HCT116 (cell line): Measurements from ENCODE around the gene MME. TPM values are rescaled to one million over a fixed set of nuclear protein-coding genes. Genes with fewer than 3 reads are reported as not detected.

ENCODE experiments used
- ATAC-seq: fragments of 200-7000 bp; cut with Tn5 transposase; 2 replicates; pipeline ENCODE4 v1.9.1; 2020; ENCODE audit warnings: mild to moderate bottlenecking, moderate library complexity
- BruUV-seq: library from RNA; stranded (reverse); fragments of 400-500 nt; replicated peaks from 2 replicates; lab custom pipeline; 2021; lab: Mats Ljungman, UMichigan
- CTCF ChIA-PET: fragments of 300-600 bp; sonication (Branson Sonifier 250); formaldehyde crosslinking; loops from one replicate; lab custom pipeline; 2021; ENCODE audit warnings: antibody characterized with exemption; lab: Charles Lee
- POLR2A ChIA-PET: fragments of 300-600, 350-600 bp; sonication (Branson Sonifier 250); formaldehyde crosslinking; loops from one replicate; lab custom pipeline; 2021; ENCODE audit warnings: antibody characterized with exemption; lab: Charles Lee
- RAD21 ChIA-PET, 2 experiments: fragments of 300-600 bp; sonication (Branson Sonifier 250); formaldehyde crosslinking; loops; one replicate each; lab custom pipeline; 2023; ENCODE audit warnings: low total read pairs in 2 of 2; ENCODE audit not compliant: uncharacterized antibody in 2 of 2, unreplicated experiment in 2 of 2, low non-redundant PET in 1 of 2; lab: Charles Lee
- DNase-seq: peaks from one replicate; pipeline ENCODE4 v3.0.0-alpha.2; 2010; ENCODE audit warnings: low read depth, low spot score
- H2AFZ ChIP-seq: fragments of 200-600 bp; shearing (Covaris generic), sonication (generic); 2 replicates; pipeline ENCODE4 v1.6.1; 2017; ENCODE audit warnings: low read depth, mixed run types, mixed read lengths, antibody characterized with exemption, low read length; ENCODE audit not compliant: poor library complexity, severe bottlenecking
- H3K27ac ChIP-seq: 2 replicates; pipeline ENCODE4 v1.5.1; 2012; ENCODE audit warnings: low read depth, low read length
- H3K27me3 ChIP-seq: fragments of 200-600 bp; sonication (generic); 2 replicates; pipeline ENCODE4 v1.6.1; 2016; ENCODE audit warnings: mixed run types, low read length, mixed read lengths; ENCODE audit not compliant: insufficient read depth
- H3K36me3 ChIP-seq, 2 experiments: fragments of 200-500 bp in 1 of 2; fragments of 200-600 bp in 1 of 2; sonication (Bioruptor generic) in 1 of 2; sonication (generic) in 1 of 2; 2 replicates each; pipeline versions ENCODE4 v1.5.1 to v1.6.1; 2014 to 2016; ENCODE audit warnings: low read length in 2 of 2, inconsistent platforms in 1 of 2, mixed read lengths in 1 of 2, mixed run types in 1 of 2; ENCODE audit not compliant: insufficient read depth in 2 of 2, control insufficient read depth in 1 of 2
- H3K4me1 ChIP-seq, 2 experiments: fragments of 200-600 bp in 1 of 2; sonication (generic) in 1 of 2; 2 replicates each; pipeline versions ENCODE4 v1.5.1 to v1.6.1; 2012 to 2017; ENCODE audit warnings: low read length in 2 of 2, inconsistent platforms in 1 of 2, mild to moderate bottlenecking in 1 of 2, mixed read lengths in 1 of 2, mixed run types in 1 of 2, moderate library complexity in 1 of 2; ENCODE audit not compliant: insufficient read depth in 2 of 2, control insufficient read depth in 1 of 2
- H3K4me2 ChIP-seq: fragments of 200-600 bp; sonication (generic); 2 replicates; pipeline ENCODE4 v1.6.1; 2017; ENCODE audit warnings: mixed run types, low read length, mixed read lengths
- H3K4me3 ChIP-seq, 2 experiments: fragments of 200-600 bp in 1 of 2; sonication (generic) in 1 of 2; replicated peaks in 1 of 2; 2 replicates each; pipeline ENCODE4 v1.5.1; 2011 to 2016; ENCODE audit warnings: low read length in 2 of 2, control low read depth in 1 of 2, low read depth in 1 of 2, mild to moderate bottlenecking in 1 of 2, mixed read lengths in 1 of 2, mixed run types in 1 of 2
- H3K79me2 ChIP-seq: fragments of 200-600 bp; sonication (generic); 2 replicates; pipeline ENCODE4 v1.6.1; 2017; ENCODE audit warnings: mild to moderate bottlenecking, mixed run types, low read length, moderate library complexity, mixed read lengths; ENCODE audit not compliant: insufficient read depth
- H3K9ac ChIP-seq: fragments of 200-600 bp; sonication (generic); 2 replicates; pipeline ENCODE4 v1.6.1; 2016; ENCODE audit warnings: low read length, mixed read lengths
- H3K9me2 ChIP-seq: fragments of 200-600 bp; sonication (generic), shearing (Covaris generic); 2 replicates; pipeline ENCODE4 v1.6.1; 2017; ENCODE audit warnings: mixed run types, mild to moderate bottlenecking, moderate library complexity; ENCODE audit not compliant: insufficient read depth
- H3K9me3 ChIP-seq, 2 experiments: fragments of 200-500 bp in 1 of 2; fragments of 200-600 bp in 1 of 2; sonication (Bioruptor generic) in 1 of 2; sonication (generic) in 1 of 2; 2 replicates each; pipeline ENCODE4 v1.6.1; 2014 to 2017; ENCODE audit warnings: low read length in 2 of 2, mixed read lengths in 2 of 2, inconsistent platforms in 1 of 2, low read depth in 1 of 2, mild to moderate bottlenecking in 1 of 2, mixed run types in 1 of 2, moderate library complexity in 1 of 2; ENCODE audit not compliant: control insufficient read depth in 1 of 2, insufficient read depth in 1 of 2
- H4K20me1 ChIP-seq: fragments of 200-600 bp; sonication (generic), shearing (Covaris generic); 2 replicates; pipeline ENCODE4 v1.6.1; 2017; ENCODE audit warnings: mixed run types, mild to moderate bottlenecking, moderate library complexity; ENCODE audit not compliant: insufficient read depth
- ATF3 ChIP-seq: IDR thresholded peaks from 2 replicates; pipeline ENCODE4 v1.6.1; 2012
- CBX3 ChIP-seq: IDR thresholded peaks from 2 replicates; pipeline ENCODE4 v1.6.1; 2012; ENCODE audit warnings: low read depth
- CEBPB ChIP-seq: IDR thresholded peaks from 2 replicates; pipeline ENCODE4 v1.6.1; 2012; ENCODE audit warnings: low read depth
- CTCF ChIP-seq, 3 experiments: fragments of 200-600 bp in 1 of 3; sonication (generic) in 1 of 3; IDR thresholded peaks in 2 of 3; conservative IDR thresholded peaks in 1 of 3; 2 replicates each; pipeline ENCODE4 v1.5.1; 2012 to 2017; ENCODE audit warnings: low read depth in 2 of 3, low read length in 2 of 3, antibody characterized with exemption in 1 of 3, borderline replicate concordance in 1 of 3, control low read depth in 1 of 3, mild to moderate bottlenecking in 1 of 3, mixed read lengths in 1 of 3, mixed run types in 1 of 3, moderate library complexity in 1 of 3; ENCODE audit not compliant: insufficient read depth in 1 of 3
- EZH2phosphoT487 ChIP-seq: fragments of 200-600 bp; IDR thresholded peaks from 2 replicates; pipeline ENCODE4 v1.6.1; 2018; ENCODE audit warnings: antibody characterized with exemption, borderline replicate concordance
- FOSL1 ChIP-seq: IDR thresholded peaks from 2 replicates; pipeline ENCODE4 v1.6.1; 2012; ENCODE audit warnings: low read depth
- JUND ChIP-seq: IDR thresholded peaks from 2 replicates; pipeline ENCODE4 v1.6.1; 2012
- POLR2A ChIP-seq: IDR thresholded peaks from 2 replicates; pipeline ENCODE4 v1.7.0; 2011; ENCODE audit warnings: borderline replicate concordance; ENCODE audit not compliant: insufficient read depth, insufficient read length; ENCODE audit errors: extremely low read depth
- POLR2AphosphoS5 ChIP-seq: IDR thresholded peaks from 2 replicates; pipeline ENCODE4 v1.6.1; 2011; ENCODE audit warnings: mild to moderate bottlenecking, low read depth, low read length, moderate library complexity
- RAD21 ChIP-seq: IDR thresholded peaks from 2 replicates; pipeline ENCODE4 v1.6.1; 2012; ENCODE audit warnings: low read depth, mild to moderate bottlenecking
- REST ChIP-seq: IDR thresholded peaks from 2 replicates; pipeline ENCODE4 v1.6.1; 2012; ENCODE audit warnings: low read depth
- SP1 ChIP-seq: IDR thresholded peaks from 2 replicates; pipeline ENCODE4 v1.6.1; 2012; ENCODE audit warnings: low read depth
- SRF ChIP-seq: IDR thresholded peaks from 2 replicates; pipeline ENCODE4 v1.6.1; 2012; ENCODE audit warnings: low read depth
- TCF7L2 ChIP-seq: IDR thresholded peaks from 2 replicates; pipeline ENCODE4 v1.7.0; 2011; ENCODE audit warnings: borderline replicate concordance, inconsistent platforms; ENCODE audit not compliant: insufficient read depth, insufficient read length; ENCODE audit errors: extremely low read depth
- YY1 ChIP-seq: IDR thresholded peaks from 2 replicates; pipeline ENCODE4 v1.6.1; 2011; ENCODE audit warnings: low read length, low read depth, moderate library complexity, mild to moderate bottlenecking; ENCODE audit not compliant: insufficient replicate concordance; ENCODE audit errors: extremely low read depth
- ZFX ChIP-seq: fragments of 450-650 bp; IDR thresholded peaks from 2 replicates; pipeline ENCODE4 v1.6.1; 2017
- ZNF274 ChIP-seq: fragments of 200-500 bp; sonication (Bioruptor generic); IDR thresholded peaks from 2 replicates; pipeline ENCODE4 v1.6.1; 2014; ENCODE audit warnings: mild to moderate bottlenecking, low read depth, low read length, inconsistent platforms
- intact Hi-C: fragments of 100-400 bp; cut with micrococcal nuclease; formaldehyde crosslinking; loops from 2 replicates; pipeline ENCODE4 v1.10.0; 2022
- total RNA-seq: library from RNA; stranded (reverse); gene quantifications from one replicate; pipeline ENCODE4 v1.2.1, GENCODE V29; 2021; ENCODE audit not compliant: unreplicated experiment
- TF ChIP-seq, protein P1 (sequence below): IDR thresholded peaks from 2 replicates; pipeline ENCODE4 v1.6.1; 2012
- TF ChIP-seq, protein P2 (sequence below): IDR thresholded peaks from 2 replicates; pipeline ENCODE4 v1.6.1; 2011; ENCODE audit warnings: mild to moderate bottlenecking, low read length, moderate library complexity; ENCODE audit not compliant: insufficient replicate concordance; ENCODE audit errors: extremely low read depth

Gene MME
- total RNA-seq, 1 experiment from 2014 or later: 0.34 TPM

DNA sequence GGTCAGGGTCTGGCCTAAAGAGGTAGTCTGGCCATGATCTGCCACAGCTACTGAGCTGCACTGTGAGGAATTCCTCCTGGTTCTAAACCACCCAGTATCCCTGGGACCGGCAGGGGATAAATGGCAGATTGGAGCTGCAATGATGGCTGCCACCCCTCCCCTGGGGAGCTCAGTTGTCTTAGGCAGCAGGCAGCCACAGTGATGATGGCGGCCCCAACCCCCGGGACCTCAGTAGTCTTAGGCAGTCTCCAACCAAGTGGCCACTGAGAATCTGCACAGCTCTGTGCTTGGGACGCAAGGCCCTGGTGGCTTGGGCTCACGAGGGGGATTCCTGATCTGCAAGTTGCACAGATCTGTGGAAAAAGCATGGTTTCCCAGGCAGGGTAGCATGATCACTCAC is 145.3 kb downstream of the MME start:
- ChIA-PET POLR2A (no interaction called here), RAD21 (no interaction called here), CTCF (no interaction called here)
- Histone ChIP-seq H3K4me3 (no peak overlapping the region), H3K27ac (no peak overlapping the region), H3K9me2 (no peaks in the 10 kb centered on the region), H3K4me2 (no peak overlapping the region), H2AFZ (no peak overlapping the region), H3K9me3 (no peaks in the 10 kb centered on the region), H3K79me2 (no peaks in the 10 kb centered on the region), H3K36me3 (no peaks in the 10 kb centered on the region), H3K9ac (no peak overlapping the region), H3K4me1 (no peaks in the 10 kb centered on the region), H4K20me1 (no peaks in the 10 kb centered on the region), H3K27me3 (no peaks in the 10 kb centered on the region)
- TF ChIP-seq TCF7L2 (no peak), POLR2AphosphoS5 (no peak), SP1 (no peak), YY1 (no peak), CEBPB (no peak), EZH2phosphoT487 (no peak), RAD21 (no peak), REST (no peak), SRF (no peak), POLR2A (no peak), FOSL1 (no peak), ZFX (no peak), ZNF274 (no peak), ATF3 (no peak), JUND (no peak), CTCF (IDR thresholded peaks at IDR 0.05 in 2 of 3, conservative IDR thresholded peaks at IDR 0.05 in 1 of 3; ENCODE audit: borderline replicate concordance in 1 of 3, insufficient read depth in 1 of 3, low read depth in 2 of 3, low read length in 2 of 3) (no peak), CBX3 (no peak)
- TF ChIP-seq, protein P1, sequence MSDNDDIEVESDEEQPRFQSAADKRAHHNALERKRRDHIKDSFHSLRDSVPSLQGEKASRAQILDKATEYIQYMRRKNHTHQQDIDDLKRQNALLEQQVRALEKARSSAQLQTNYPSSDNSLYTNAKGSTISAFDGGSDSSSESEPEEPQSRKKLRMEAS: no peak
- TF ChIP-seq, protein P2, sequence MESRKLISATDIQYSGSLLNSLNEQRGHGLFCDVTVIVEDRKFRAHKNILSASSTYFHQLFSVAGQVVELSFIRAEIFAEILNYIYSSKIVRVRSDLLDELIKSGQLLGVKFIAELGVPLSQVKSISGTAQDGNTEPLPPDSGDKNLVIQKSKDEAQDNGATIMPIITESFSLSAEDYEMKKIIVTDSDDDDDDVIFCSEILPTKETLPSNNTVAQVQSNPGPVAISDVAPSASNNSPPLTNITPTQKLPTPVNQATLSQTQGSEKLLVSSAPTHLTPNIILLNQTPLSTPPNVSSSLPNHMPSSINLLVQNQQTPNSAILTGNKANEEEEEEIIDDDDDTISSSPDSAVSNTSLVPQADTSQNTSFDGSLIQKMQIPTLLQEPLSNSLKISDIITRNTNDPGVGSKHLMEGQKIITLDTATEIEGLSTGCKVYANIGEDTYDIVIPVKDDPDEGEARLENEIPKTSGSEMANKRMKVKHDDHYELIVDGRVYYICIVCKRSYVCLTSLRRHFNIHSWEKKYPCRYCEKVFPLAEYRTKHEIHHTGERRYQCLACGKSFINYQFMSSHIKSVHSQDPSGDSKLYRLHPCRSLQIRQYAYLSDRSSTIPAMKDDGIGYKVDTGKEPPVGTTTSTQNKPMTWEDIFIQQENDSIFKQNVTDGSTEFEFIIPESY: no peak
- DNase-seq (no peak), ATAC-seq (no peak)
- intact Hi-C loops: no loop called here
- BruUV-seq: no TSS peak
